H1 (cell line): ENCODE measurements around the gene TBX15.
A peak's percentile ranks its signal among the peaks of the same experiment; 100 is the strongest.

Experiments used
- ATF2 ChIP-seq: IDR thresholded peaks from 2 replicates; pipeline ENCODE4 v1.6.1; 2012; ENCODE audit warnings: low read length, inconsistent platforms
- ATF3 ChIP-seq: IDR thresholded peaks from 2 replicates; pipeline ENCODE4 v1.6.1; 2011; ENCODE audit warnings: low read depth, mild to moderate bottlenecking, low read length; ENCODE audit not compliant: insufficient read depth
- BRCA1 ChIP-seq: IDR thresholded peaks from 2 replicates; pipeline ENCODE4 v1.6.1; 2012; ENCODE audit warnings: low read depth, low read length, improper control_type of control experiment
- CEBPB ChIP-seq: IDR thresholded peaks from 2 replicates; pipeline ENCODE4 v1.6.1; 2012; ENCODE audit warnings: low read depth, low read length
- CTCF ChIP-seq, 3 experiments: IDR thresholded peaks; 1 replicate in 2 of 3; 2 replicates in 1 of 3; pipeline versions ENCODE4 v1.5.1 to v1.6.1; 2011; ENCODE audit warnings: low read length in 3 of 3, mild to moderate bottlenecking in 3 of 3, inconsistent platforms in 2 of 3, low read depth in 1 of 3, moderate library complexity in 1 of 3; ENCODE audit not compliant: insufficient read depth in 1 of 3; ENCODE audit errors: control extremely low read depth in 1 of 3
- EP300 ChIP-seq, 2 experiments: IDR thresholded peaks; 1 replicate in 1 of 2; 2 replicates in 1 of 2; pipeline ENCODE4 v1.6.1; 2011 to 2012; ENCODE audit warnings: low read depth in 2 of 2, low read length in 2 of 2, mild to moderate bottlenecking in 2 of 2, borderline replicate concordance in 1 of 2, inconsistent platforms in 1 of 2, moderate library complexity in 1 of 2
- MAX ChIP-seq: IDR thresholded peaks from 2 replicates; pipeline ENCODE4 v1.6.1; 2012; ENCODE audit warnings: inconsistent platforms
- POLR2A ChIP-seq, 2 experiments: IDR thresholded peaks; 1 replicate in 1 of 2; 2 replicates in 1 of 2; pipeline ENCODE4 v1.6.1; 2011; ENCODE audit warnings: low read depth in 2 of 2, low read length in 2 of 2, mild to moderate bottlenecking in 2 of 2; ENCODE audit errors: control extremely low read depth in 1 of 2
- POLR2AphosphoS5 ChIP-seq: IDR thresholded peaks from 2 replicates; pipeline ENCODE4 v1.6.1; 2011; ENCODE audit warnings: low read depth, low read length
- RAD21 ChIP-seq, 2 experiments: IDR thresholded peaks in 1 of 2; conservative IDR thresholded peaks in 1 of 2; 2 replicates each; pipeline ENCODE4 v1.6.1; 2011; ENCODE audit warnings: low read depth in 2 of 2, low read length in 2 of 2, improper control_type of control experiment in 1 of 2, inconsistent platforms in 1 of 2, mild to moderate bottlenecking in 1 of 2, moderate library complexity in 1 of 2
- RFX5 ChIP-seq: IDR thresholded peaks from 2 replicates; pipeline ENCODE4 v1.6.1; 2011; ENCODE audit warnings: low read depth, low read length, improper control_type of control experiment, borderline replicate concordance
- USF2 ChIP-seq: IDR thresholded peaks from 2 replicates; pipeline ENCODE4 v1.6.1; 2011; ENCODE audit warnings: low read length, improper control_type of control experiment
- ZNF274 ChIP-seq: IDR thresholded peaks from 2 replicates; pipeline ENCODE4 v1.7.0; 2012; ENCODE audit warnings: low read length, borderline replicate concordance; ENCODE audit errors: extremely low read depth

- TF ChIP-seq MAX, result no peak
- no peak for TF ChIP-seq RFX5
- TF ChIP-seq CTCF (IDR thresholded peaks at IDR 0.05; ENCODE audit: control extremely low read depth in 1 of 3, insufficient read depth in 1 of 3, low read depth in 1 of 3, low read length in 3 of 3), result peak in 2 of 3 experiments; percentile 24 to 67; a peak in 2 of 4 replicates
- no peak for TF ChIP-seq ZNF274
- TF ChIP-seq POLR2AphosphoS5, result no peak
- TF ChIP-seq RAD21 (IDR thresholded peaks at IDR 0.05 in 1 of 2, conservative IDR thresholded peaks at IDR 0.05 in 1 of 2; ENCODE audit: low read depth in 2 of 2, low read length in 2 of 2), result peak; percentile 72 to 74
- no peak for TF ChIP-seq ATF2
- no peak for TF ChIP-seq BRCA1
- no peak for TF ChIP-seq CEBPB
- TF ChIP-seq POLR2A (IDR thresholded peaks at IDR 0.05; ENCODE audit: control extremely low read depth in 1 of 2, low read depth in 2 of 2, low read length in 2 of 2), result no peak
- no peak for TF ChIP-seq USF2
- TF ChIP-seq EP300 (IDR thresholded peaks at IDR 0.05; ENCODE audit: borderline replicate concordance in 1 of 2, low read depth in 2 of 2, low read length in 2 of 2), result no peak
- TF ChIP-seq ATF3, result no peak
Measured at GRCh38 chr1:119008483-119009311, 20.6 kb upstream of the TBX15 start.
